HEK293 (cell line): Measurements from ENCODE around the gene TOR4A.
A peak's percentile ranks its signal among the peaks of the same experiment; 100 is the strongest.

Experiments used
- HIC1 ChIP-seq: fragments of 450-650 bp; formaldehyde crosslinking; IDR thresholded peaks from 2 replicates; pipeline ENCODE4 v1.5.1; 2016; ENCODE audit warnings: missing biosample characterization, missing genetic modification characterization
- OSR2 ChIP-seq: fragments of 450-650 bp; formaldehyde crosslinking; IDR thresholded peaks from 2 replicates; pipeline ENCODE4 v1.5.1; 2016; ENCODE audit warnings: missing biosample characterization, missing genetic modification characterization
- SP3 ChIP-seq: fragments of 450-650 bp; formaldehyde crosslinking; IDR thresholded peaks from 2 replicates; pipeline ENCODE4 v1.5.1; 2016; ENCODE audit warnings: missing biosample characterization, missing genetic modification characterization
- YY1 ChIP-seq: fragments of 450-650 bp; formaldehyde crosslinking; IDR thresholded peaks from 2 replicates; pipeline ENCODE4 v1.5.1; 2018; ENCODE audit warnings: missing biosample characterization, missing genetic modification characterization
- YY2 ChIP-seq: fragments of 450-650 bp; formaldehyde crosslinking; IDR thresholded peaks from 2 replicates; pipeline ENCODE4 v1.5.1; 2016; ENCODE audit warnings: missing biosample characterization, missing genetic modification characterization
- ZBTB7A ChIP-seq: fragments of 450-650 bp; formaldehyde crosslinking; IDR thresholded peaks from 2 replicates; pipeline ENCODE4 v1.5.1; 2016; ENCODE audit warnings: low read depth, missing biosample characterization, missing genetic modification characterization
- ZFHX2 ChIP-seq: fragments of 450-650 bp; formaldehyde crosslinking; conservative IDR thresholded peaks from 2 replicates; pipeline ENCODE4 v1.5.1; 2016; ENCODE audit warnings: missing biosample characterization, missing genetic modification characterization
- ZFP3 ChIP-seq: fragments of 450-650 bp; formaldehyde crosslinking; IDR thresholded peaks from 2 replicates; pipeline ENCODE4 v1.5.1; 2016; ENCODE audit warnings: low read depth, missing biosample characterization, missing genetic modification characterization
- ZNF146 ChIP-seq: fragments of 450-650 bp; formaldehyde crosslinking; IDR thresholded peaks from 2 replicates; pipeline ENCODE4 v1.5.1; 2016; ENCODE audit warnings: missing biosample characterization, missing genetic modification characterization
- ZNF16 ChIP-seq: fragments of 450-650 bp; formaldehyde crosslinking; IDR thresholded peaks from 2 replicates; pipeline ENCODE4 v1.5.1; 2016; ENCODE audit warnings: low read depth, missing biosample characterization, missing genetic modification characterization
- ZNF175 ChIP-seq: fragments of 450-650 bp; formaldehyde crosslinking; IDR thresholded peaks from 2 replicates; pipeline ENCODE4 v1.5.1; 2016; ENCODE audit warnings: missing biosample characterization, missing genetic modification characterization
- ZNF239 ChIP-seq: fragments of 450-650 bp; formaldehyde crosslinking; IDR thresholded peaks from 2 replicates; pipeline ENCODE4 v1.5.1; 2016; ENCODE audit warnings: missing biosample characterization, missing genetic modification characterization
- ZNF274 ChIP-seq, 2 experiments: fragments of 200-500 bp in 1 of 2; fragments of 450-650 bp in 1 of 2; sonication (Bioruptor generic) in 1 of 2; formaldehyde crosslinking in 1 of 2; IDR thresholded peaks; 2 replicates each; pipeline versions ENCODE4 v1.5.1 to v1.6.1; 2014 to 2016; ENCODE audit warnings: borderline replicate concordance in 1 of 2, inconsistent platforms in 1 of 2, low read length in 1 of 2, missing biosample characterization in 1 of 2, missing genetic modification characterization in 1 of 2
- ZNF324 ChIP-seq: fragments of 450-650 bp; formaldehyde crosslinking; IDR thresholded peaks from 2 replicates; pipeline ENCODE4 v1.5.1; 2016; ENCODE audit warnings: missing biosample characterization, missing genetic modification characterization
- ZNF341 ChIP-seq: fragments of 450-650 bp; formaldehyde crosslinking; IDR thresholded peaks from 2 replicates; pipeline ENCODE4; 2016; ENCODE audit warnings: low read depth, missing biosample characterization, missing genetic modification characterization
- ZNF391 ChIP-seq: fragments of 450-650 bp; formaldehyde crosslinking; IDR thresholded peaks from 2 replicates; pipeline ENCODE4 v1.5.1; 2016; ENCODE audit warnings: low read depth, missing biosample characterization, missing genetic modification characterization, borderline replicate concordance
- ZNF394 ChIP-seq: fragments of 450-650 bp; formaldehyde crosslinking; IDR thresholded peaks from 2 replicates; pipeline ENCODE4 v1.5.1; 2016; ENCODE audit warnings: missing biosample characterization, missing genetic modification characterization, mild to moderate bottlenecking, moderate library complexity, borderline replicate concordance
- ZNF561 ChIP-seq: fragments of 450-650 bp; IDR thresholded peaks from 2 replicates; pipeline ENCODE4 v1.5.1; 2018; ENCODE audit warnings: missing biosample characterization, missing genetic modification characterization, borderline replicate concordance
- ZNF76 ChIP-seq: fragments of 450-650 bp; formaldehyde crosslinking; IDR thresholded peaks from 2 replicates; pipeline ENCODE4; 2016; ENCODE audit warnings: low read depth, missing biosample characterization, missing genetic modification characterization, borderline replicate concordance
- ZNF785 ChIP-seq: fragments of 450-650 bp; formaldehyde crosslinking; IDR thresholded peaks from 2 replicates; pipeline ENCODE4 v1.5.1; 2016; ENCODE audit warnings: missing biosample characterization, missing genetic modification characterization
- ZSCAN30 ChIP-seq: fragments of 450-650 bp; IDR thresholded peaks from 2 replicates; pipeline ENCODE4 v1.5.1; 2018; ENCODE audit warnings: missing biosample characterization, mild to moderate bottlenecking, missing genetic modification characterization, moderate library complexity
- TF ChIP-seq, protein P1 (sequence below): fragments of 450-650 bp; formaldehyde crosslinking; IDR thresholded peaks from 2 replicates; pipeline ENCODE4 v1.5.1; 2016; ENCODE audit warnings: missing biosample characterization, missing genetic modification characterization
- TF ChIP-seq, protein P2 (sequence below): fragments of 450-650 bp; formaldehyde crosslinking; IDR thresholded peaks from 2 replicates; pipeline ENCODE4 v1.5.1; 2016; ENCODE audit warnings: missing biosample characterization, missing genetic modification characterization, low read depth
- TF ChIP-seq, protein P3 (sequence below): fragments of 450-650 bp; formaldehyde crosslinking; IDR thresholded peaks from 2 replicates; pipeline ENCODE4 v1.5.1; 2016; ENCODE audit warnings: missing biosample characterization, missing genetic modification characterization
- TF ChIP-seq, protein P4 (sequence below): fragments of 450-650 bp; formaldehyde crosslinking; optimal IDR thresholded peaks from 2 replicates; pipeline ENCODE3; 2016; ENCODE audit warnings: missing biosample characterization, mild to moderate bottlenecking, missing genetic modification characterization
- TF ChIP-seq, protein P5 (sequence below): fragments of 450-650 bp; formaldehyde crosslinking; IDR thresholded peaks from 2 replicates; pipeline ENCODE4 v1.5.1; 2016; ENCODE audit warnings: missing biosample characterization, missing genetic modification characterization

TOR4A gene

DNA sequence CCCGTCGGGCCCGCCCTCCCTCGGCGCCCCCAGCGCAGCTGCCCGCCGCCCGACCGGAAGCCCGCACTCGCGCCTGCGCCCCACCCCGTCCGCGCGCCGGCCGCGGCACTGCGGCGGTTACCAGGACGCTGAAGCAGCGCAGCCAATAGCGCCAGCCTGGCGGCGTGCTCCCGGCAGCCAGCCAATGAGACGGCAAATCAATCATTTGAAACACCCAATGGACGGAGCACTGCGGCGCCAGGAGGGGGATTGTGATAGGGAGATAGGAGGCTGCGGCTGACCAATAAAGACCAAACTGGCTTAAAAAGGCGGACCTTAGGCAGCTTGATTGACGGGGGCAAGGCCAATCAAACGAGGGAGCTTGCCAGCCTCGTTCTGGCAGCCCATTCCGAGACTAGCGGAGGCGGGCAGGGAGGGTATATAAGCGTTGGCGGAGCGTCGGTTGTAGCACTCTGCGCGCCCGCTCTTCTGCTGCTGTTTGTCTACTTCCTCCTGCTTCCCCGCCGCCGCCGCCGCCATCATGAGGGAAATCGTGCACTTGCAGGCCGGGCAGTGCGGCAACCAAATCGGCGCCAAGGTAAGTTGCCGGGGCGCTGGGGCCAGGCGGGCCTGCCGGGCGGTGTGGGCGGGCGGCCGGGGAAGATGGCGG lies 36.6 kb upstream of the TOR4A start, which contains the start of gene TUBB4B (continued):
- no peak for TF ChIP-seq ZNF16 (tag by site-specific recombination)
- 0 out of 2 replicates have a peak, but pooled peaks have one; percentile 42 for TF ChIP-seq ZNF324 (tag by site-specific recombination)
- TF ChIP-seq ZNF394 (tag by site-specific recombination) = peak; percentile 49; the same call in 1 of the 2 replicates
- TF ChIP-seq, protein P1, sequence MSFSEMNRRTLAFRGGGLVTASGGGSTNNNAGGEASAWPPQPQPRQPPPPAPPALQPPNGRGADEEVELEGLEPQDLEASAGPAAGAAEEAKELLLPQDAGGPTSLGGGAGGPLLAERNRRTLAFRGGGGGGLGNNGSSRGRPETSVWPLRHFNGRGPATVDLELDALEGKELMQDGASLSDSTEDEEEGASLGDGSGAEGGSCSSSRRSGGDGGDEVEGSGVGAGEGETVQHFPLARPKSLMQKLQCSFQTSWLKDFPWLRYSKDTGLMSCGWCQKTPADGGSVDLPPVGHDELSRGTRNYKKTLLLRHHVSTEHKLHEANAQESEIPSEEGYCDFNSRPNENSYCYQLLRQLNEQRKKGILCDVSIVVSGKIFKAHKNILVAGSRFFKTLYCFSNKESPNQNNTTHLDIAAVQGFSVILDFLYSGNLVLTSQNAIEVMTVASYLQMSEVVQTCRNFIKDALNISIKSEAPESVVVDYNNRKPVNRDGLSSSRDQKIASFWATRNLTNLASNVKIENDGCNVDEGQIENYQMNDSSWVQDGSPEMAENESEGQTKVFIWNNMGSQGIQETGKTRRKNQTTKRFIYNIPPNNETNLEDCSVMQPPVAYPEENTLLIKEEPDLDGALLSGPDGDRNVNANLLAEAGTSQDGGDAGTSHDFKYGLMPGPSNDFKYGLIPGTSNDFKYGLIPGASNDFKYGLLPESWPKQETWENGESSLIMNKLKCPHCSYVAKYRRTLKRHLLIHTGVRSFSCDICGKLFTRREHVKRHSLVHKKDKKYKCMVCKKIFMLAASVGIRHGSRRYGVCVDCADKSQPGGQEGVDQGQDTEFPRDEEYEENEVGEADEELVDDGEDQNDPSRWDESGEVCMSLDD (tag by site-specific recombination) = no peak
- TF ChIP-seq ZNF274 (IDR thresholded peaks at IDR 0.05; ENCODE audit: low read length) = no peak
- TF ChIP-seq ZNF274 (tag by site-specific recombination; IDR thresholded peaks at IDR 0.05; ENCODE audit: borderline replicate concordance) = no peak
- TF ChIP-seq, protein P2, sequence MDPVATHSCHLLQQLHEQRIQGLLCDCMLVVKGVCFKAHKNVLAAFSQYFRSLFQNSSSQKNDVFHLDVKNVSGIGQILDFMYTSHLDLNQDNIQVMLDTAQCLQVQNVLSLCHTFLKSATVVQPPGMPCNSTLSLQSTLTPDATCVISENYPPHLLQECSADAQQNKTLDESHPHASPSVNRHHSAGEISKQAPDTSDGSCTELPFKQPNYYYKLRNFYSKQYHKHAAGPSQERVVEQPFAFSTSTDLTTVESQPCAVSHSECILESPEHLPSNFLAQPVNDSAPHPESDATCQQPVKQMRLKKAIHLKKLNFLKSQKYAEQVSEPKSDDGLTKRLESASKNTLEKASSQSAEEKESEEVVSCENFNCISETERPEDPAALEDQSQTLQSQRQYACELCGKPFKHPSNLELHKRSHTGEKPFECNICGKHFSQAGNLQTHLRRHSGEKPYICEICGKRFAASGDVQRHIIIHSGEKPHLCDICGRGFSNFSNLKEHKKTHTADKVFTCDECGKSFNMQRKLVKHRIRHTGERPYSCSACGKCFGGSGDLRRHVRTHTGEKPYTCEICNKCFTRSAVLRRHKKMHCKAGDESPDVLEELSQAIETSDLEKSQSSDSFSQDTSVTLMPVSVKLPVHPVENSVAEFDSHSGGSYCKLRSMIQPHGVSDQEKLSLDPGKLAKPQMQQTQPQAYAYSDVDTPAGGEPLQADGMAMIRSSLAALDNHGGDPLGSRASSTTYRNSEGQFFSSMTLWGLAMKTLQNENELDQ (tag by site-specific recombination) = no peak
- peak; percentile 94 for TF ChIP-seq YY2
- peak; percentile 90 for TF ChIP-seq YY1
- peak; percentile 36; the same call in 1 of the 2 replicates for TF ChIP-seq ZBTB7A (tag by site-specific recombination)
- peak; percentile 93 for TF ChIP-seq ZNF391 (tag by site-specific recombination)
- TF ChIP-seq ZNF785 (tag by site-specific recombination) = no peak
- TF ChIP-seq, protein P3, sequence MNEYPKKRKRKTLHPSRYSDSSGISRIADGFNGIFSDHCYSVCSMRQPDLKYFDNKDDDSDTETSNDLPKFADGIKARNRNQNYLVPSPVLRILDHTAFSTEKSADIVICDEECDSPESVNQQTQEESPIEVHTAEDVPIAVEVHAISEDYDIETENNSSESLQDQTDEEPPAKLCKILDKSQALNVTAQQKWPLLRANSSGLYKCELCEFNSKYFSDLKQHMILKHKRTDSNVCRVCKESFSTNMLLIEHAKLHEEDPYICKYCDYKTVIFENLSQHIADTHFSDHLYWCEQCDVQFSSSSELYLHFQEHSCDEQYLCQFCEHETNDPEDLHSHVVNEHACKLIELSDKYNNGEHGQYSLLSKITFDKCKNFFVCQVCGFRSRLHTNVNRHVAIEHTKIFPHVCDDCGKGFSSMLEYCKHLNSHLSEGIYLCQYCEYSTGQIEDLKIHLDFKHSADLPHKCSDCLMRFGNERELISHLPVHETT (tag by site-specific recombination) = peak; percentile 80; the same call in 1 of the 2 replicates
- TF ChIP-seq, protein P4, sequence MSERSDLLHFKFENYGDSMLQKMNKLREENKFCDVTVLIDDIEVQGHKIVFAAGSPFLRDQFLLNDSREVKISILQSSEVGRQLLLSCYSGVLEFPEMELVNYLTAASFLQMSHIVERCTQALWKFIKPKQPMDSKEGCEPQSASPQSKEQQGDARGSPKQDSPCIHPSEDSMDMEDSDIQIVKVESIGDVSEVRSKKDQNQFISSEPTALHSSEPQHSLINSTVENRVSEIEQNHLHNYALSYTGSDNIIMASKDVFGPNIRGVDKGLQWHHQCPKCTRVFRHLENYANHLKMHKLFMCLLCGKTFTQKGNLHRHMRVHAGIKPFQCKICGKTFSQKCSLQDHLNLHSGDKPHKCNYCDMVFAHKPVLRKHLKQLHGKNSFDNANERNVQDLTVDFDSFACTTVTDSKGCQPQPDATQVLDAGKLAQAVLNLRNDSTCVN (tag by site-specific recombination) = peak; percentile 23
- TF ChIP-seq SP3 (tag by site-specific recombination) = peak; percentile 82; the same call in 1 of the 2 replicates
- peak; percentile 92 for TF ChIP-seq ZFHX2 (tag by site-specific recombination)
- no peak for TF ChIP-seq ZNF175
- peak; percentile 69 for TF ChIP-seq ZSCAN30 (tag by site-specific recombination)
- TF ChIP-seq, protein P5, sequence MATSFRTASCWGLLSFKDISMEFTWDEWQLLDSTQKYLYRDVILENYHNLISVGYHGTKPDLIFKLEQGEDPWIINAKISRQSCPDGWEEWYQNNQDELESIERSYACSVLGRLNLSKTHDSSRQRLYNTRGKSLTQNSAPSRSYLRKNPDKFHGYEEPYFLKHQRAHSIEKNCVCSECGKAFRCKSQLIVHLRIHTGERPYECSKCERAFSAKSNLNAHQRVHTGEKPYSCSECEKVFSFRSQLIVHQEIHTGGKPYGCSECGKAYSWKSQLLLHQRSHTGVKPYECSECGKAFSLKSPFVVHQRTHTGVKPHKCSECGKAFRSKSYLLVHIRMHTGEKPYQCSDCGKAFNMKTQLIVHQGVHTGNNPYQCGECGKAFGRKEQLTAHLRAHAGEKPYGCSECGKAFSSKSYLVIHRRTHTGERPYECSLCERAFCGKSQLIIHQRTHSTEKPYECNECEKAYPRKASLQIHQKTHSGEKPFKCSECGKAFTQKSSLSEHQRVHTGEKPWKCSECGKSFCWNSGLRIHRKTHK = no peak
- peak; percentile 37; the same call in 1 of the 2 replicates for TF ChIP-seq ZNF341 (tag by site-specific recombination)
- TF ChIP-seq ZNF146 (tag by site-specific recombination) = peak; percentile 17; the same call in 1 of the 2 replicates
- TF ChIP-seq ZNF76 (tag by site-specific recombination) = peak; percentile 34; the same call in 1 of the 2 replicates
- TF ChIP-seq ZNF239 (tag by site-specific recombination) = no peak
- no peak for TF ChIP-seq ZFP3 (tag by site-specific recombination)
- TF ChIP-seq OSR2 = no peak
- TF ChIP-seq ZNF561 (tag by site-specific recombination) = peak; percentile 36; the same call in 1 of the 2 replicates
- TF ChIP-seq HIC1 = no peak
